NOMO-1 treated with dmso at 0.1 percent for 144 hours (cell line): ENCODE data around the gene ME3.

Experiments used
- DNase-seq: peaks from one replicate; lab custom pipeline; 2025; ENCODE audit not compliant: unreplicated experiment; lab: John Stamatoyannopoulos, UW

Gene ME3

DNA sequence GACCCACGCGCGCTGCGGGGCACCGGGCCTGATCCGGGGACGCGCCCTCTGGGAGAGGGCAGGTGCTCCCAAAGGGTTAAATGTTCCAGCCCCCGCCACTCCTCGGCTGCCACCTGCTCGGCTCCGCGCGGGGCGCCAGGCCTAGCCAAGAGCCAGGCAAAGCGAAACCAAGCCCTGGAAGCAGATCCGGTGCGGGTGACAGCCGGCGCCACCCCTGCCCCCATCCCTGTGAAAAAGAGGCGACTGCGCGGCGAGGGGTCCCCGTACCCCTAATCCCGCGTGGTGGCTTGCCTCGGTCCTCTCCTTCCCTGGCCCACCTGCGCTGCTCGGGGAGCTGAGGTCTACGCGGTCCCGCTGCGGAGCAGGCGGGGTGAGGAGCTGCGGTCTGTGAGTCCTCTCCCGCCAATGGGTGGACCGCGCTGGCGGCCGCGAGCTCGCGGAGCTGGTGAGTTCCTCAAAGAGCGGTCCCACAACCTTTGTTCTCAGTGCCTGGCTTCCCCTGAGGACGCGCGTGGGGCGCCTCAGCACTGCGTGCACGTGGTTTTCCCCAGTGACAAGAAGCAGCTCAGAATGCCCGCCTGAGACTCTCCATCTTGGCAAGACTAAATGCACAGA lies at the start of gene ME3:
TSS of gene ME3 (minus strand) at position 610 of the 615 bp plus-strand sequence.
- DNase-seq: peak; percentile 28

DNA sequence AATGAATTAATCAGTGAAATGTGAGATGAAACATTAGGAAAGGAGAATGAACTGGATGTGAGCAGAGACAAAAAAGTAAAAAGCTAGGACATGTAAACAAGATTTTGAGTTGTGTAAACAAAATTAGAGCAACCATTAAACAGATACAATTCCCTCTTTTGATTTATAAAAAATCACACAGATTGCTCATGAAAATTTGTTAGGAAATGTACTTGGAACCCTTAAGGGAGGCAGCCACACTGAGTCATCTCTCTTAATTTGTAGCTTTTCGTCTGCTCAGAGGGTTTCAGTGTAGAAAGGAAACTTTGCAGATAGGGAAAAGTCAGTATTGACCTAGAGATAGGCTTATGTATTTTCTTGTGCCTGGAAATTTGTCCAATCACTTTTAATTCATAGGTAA lies 49.6 kb upstream of the ME3 start:
- DNase-seq: no peak

DNA sequence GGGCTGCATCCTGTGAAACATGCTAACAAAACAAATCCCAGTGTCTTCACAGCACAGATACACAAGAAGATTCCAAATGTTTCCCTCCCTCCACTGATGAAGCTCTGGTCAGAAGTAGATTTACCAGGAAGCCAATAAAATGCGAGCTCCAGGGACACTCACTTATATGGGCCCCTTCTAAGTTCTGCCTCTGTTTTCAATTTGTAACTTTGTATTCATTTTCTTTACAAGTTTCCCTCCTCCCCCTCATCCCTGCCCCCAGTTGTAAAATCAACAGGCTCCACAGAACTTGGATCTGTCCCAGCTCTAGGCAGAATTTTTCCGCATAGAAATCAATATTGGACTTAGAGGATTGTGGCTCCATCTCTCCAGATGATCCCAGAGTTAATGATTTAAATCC lies 48.1 kb upstream of the ME3 start:
- no peak for DNase-seq

DNA sequence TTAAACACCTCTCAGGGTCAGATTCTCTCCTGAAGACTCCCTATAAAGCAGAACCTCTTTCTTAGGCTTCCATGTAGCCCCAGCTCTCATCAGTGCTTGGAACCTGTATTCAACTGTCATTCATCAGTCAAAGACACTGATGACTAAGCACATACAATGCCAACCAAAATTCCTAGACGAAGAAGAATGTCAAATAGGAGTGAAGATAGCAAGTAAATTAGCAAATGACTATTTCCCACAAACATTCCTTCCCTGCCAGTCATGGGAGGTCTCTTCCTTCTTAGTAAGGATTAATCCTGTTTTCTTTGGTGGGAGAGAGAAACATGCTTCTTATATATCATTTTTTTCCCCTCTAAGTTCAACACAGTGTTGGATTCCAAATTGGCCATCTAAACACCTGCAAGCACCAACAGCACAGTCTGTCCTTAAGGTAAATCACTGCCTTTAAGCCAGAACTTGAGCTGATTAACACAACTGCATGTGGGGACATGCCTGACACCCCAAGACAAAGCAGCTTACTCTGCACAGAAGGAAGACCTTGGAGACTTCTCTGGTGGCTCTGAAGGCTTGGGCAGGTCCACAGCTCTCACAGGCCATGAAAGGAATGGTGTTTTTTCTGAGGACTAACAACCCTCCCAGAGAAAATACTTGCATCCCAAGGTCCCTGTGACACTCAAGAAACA lies 47.5 kb upstream of the ME3 start:
- DNase-seq: no peak

DNA sequence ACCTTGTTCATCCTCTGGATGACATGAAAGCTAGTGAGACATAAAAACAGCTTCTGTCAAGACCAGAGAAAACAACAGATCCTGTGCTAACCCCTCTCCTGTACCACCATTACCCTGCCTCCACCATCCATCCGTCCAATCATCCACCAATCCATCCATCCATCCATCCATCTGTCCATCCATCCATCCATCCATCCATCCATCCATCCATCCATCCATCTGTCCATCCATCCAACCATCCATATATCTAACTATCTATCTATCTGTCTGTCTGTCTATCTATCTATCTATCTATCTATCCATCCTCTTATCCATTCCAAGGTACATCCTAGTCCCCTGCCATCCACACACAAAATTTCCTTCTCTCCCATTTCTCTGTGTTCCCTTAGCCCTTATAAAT lies 46.6 kb upstream of the ME3 start:
- DNase-seq: no peak

DNA sequence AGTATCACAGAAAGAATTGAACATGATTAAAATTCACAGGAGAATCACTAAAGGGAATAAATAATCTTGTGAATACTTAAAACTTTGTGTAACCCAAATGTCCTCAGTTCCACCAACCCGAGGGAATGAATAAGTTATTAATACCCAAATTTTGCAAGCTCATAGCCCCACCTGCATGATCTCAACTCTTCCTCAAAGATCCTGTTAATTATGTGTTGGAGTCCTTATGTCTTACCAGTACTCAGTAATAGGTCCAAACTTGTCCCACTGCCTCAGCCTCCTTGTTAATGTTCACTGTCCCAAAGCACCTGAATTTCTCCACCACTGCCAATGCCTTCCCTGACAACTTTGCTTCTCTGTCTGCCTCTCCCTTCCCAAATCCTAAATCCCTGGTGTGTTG lies 46.1 kb upstream of the ME3 start:
- DNase-seq: no peak

DNA sequence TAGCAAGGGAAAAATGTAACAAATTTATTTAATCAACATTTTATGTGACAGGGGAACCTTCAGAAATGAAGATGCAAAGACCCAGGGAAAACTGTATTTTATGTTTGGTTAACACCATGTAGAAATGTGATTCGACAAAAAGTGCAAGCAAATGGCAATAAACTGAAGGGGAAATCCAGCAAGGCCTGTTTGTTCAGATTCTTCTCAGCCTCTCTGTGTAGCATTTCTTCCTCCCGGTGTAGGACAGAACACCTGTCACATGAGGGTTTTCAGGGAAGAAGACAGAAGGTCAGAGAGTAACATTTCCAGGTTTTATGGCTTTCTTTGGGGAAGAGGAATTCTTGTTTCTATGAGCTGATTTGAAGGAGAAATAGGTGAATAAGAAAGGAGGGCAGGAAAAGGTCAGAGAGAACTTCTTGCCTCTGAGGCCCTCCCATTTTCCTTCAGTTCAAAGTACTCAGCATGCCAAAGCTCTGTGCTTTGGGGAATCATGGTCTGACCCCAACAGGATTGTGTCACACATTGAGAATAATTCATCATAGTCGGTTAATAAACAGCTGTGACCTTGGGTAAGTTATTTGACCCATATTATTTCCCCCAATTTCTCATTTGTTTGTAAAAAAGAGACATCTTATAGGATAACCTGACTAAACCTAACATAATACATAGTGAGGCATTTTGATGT lies 45.5 kb upstream of the ME3 start:
- DNase-seq: no peak

DNA sequence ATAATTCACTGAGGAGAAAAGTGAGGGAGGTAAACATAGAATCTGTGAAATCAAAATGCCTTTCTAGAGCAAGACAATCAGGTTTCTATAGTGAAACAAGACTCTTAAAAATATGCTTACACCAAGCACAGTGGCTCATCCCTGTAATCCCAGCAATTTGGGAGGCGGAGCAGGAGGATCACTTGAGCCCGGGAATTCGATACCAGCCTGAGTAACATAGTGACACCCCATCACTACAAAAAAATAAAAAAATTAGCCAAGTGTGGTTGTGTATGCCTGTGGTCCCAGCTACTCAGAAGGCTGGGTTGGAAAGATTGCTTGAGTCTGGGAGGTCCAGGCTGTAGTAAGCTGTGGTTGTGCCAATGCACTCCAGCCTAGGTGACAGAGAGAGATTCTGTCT lies 43.2 kb upstream of the ME3 start:
- DNase-seq: no peak

DNA sequence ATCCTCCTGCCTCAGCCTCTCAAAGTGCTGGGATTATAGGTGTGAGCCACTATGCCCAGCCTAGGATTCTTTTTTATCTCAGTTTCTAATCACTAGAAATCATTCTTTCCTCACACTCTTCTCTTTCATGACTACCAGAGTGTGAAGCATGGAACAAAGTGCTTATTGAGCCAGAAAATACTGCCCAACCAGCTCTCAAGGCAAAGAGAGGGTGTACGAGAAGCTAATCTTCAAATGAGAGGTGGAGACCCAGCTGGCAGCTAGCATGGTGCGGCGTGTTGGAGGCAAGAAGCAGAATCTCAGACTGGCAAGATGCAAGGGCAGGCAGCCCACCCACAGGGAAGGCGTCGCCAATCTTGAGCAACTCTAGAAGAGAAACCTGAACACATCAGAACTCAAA lies 41.1 kb upstream of the ME3 start:
- DNase-seq: no peak

DNA sequence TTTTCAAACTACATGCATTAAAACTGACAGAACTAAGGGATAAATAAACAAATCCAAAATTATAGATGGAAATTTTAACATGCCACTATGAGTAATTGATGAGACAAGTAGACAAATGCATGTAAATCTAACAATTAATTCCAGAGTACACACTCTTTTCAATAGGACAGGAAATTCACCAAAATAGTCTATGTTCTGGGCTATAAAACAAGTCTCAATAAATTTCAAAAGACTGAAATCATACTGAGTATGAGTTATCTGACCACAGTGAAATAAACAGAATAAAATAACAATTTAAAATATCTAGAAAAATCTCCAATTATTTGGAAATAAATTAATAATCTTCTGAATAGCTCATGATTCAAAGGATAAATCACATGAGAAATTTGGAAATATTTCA lies 38.5 kb upstream of the ME3 start:
- DNase-seq: no peak

DNA sequence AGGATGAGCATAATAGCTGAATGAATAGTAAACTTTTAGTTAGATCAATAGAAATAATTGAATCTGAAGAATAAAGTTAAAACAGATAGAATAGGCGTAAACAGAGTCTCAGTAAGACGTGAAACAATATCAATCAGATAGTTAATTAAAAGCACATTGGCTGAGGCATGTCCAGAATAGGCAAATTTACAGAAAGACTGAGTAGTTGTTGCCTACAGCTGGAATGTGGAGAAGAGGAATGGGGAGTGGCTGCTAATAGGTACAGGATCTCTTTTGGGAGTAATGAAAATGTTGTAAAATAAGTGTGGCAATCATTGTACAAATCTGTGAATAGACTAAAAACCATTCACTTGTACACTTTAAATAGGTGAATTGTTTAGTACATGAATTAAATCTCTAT lies 36.3 kb upstream of the ME3 start:
- no peak for DNase-seq

DNA sequence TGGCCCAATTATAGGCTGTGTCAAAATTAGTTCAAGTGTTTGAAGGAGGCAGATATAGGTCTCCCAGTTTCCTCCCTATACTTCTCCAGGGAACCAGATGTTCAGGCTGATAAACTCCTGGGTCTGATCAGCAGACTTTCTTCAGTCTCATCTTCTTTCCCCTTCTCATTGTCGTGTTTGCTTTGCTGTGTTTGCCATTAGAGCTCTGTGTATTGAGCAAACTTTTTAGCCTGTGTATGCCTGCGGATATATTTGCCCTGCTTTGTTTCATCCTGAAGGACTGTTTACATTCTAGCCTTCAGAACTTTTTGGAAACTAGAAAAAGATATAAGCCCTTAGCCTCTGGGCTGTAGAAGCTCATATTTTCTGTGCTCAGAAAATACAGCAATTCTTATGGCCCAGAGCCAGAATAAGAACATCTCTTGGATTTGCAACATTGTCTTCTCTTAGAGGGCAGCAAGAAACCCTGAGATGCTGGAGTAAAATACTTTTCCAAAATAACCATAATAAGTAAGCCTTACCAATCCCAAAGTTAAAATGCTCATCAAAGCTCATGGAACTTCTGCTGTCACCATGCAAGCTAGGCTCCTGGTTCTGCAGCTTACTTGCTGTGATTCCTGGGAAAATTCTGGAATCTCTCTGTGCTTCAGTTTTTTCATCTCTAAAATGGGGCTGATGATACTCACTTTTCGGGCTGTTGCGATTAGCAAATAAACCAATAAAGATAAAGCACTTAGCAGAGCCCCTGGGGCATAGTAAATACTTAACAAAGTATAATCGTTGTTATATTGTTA lies 34.1 kb upstream of the ME3 start:
- DNase-seq: no peak

DNA sequence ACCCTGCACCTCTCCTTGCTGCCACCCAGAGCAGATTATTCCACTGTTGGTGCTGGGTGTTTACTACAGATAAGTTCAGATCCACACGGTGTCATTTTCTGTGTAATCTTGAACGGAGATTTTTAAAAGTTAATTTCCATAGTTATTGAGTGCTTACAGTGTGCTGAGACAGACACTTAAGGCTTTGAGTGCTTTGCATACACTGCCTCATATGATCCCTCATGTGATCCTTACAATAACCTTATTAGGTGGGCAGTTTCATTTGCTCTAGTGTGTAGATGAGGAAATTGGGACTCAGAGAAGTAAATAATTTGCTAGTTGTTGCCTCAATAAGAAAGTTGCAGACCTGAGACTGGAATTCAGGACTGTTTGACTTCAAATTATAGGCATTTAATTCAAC lies 32.3 kb upstream of the ME3 start:
- no peak for DNase-seq

DNA sequence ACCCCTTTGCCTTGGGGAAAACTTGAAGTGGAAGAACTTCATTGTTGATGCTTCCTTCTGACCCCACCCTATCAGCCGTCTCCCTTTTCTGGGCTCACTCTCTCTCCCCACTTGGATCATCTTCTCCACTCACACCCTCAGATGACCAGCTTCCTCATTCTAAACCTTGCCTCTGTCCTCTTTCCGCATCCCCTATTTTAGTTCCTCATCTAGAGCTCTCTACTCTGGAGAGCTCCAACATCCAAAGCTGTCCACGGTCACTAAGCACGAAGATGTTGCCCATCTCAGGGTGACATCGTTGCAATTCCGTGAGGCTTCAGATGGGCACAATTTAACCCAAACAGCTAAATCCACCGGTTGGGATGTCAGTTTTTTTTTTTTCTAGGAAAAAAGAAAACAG lies 31.6 kb upstream of the ME3 start:
- peak; percentile 77 for DNase-seq

DNA sequence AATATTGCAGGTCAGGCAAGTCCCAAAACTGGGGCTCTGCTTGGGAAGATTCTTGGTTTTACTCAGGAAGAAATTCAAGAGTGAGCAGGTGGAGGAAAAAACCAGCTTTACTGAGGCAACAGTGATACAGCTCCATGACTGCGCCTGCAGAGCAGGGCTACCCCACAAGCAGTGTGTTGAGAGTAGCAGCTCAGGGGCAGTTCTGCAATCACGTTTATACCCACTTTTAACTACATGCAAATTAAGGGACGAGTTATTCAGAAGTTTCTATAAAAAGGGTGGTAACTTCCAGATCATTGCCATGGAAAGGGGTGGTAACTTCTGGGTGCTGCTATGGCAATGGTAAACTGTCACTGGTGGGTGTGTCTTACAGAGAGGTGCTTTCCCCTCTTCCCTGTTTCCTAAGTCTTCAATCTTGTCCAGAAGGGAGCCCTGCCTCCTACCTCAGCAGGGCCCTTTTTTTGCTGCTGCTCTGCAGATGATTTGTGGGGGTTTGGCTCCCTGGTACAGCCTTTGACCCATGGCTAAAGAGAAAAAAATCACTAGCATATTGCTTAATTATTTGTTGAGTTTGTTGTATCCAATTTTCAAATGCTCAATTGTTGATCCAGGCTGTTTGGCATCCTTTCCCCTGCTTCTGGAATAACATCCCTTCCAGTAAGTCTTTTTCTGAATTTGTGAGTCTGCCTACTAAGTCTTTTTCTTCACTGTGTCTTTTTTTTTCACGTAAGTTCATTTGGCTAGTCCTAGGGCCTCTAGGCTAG lies 30.0 kb upstream of the ME3 start:
- no peak for DNase-seq

DNA sequence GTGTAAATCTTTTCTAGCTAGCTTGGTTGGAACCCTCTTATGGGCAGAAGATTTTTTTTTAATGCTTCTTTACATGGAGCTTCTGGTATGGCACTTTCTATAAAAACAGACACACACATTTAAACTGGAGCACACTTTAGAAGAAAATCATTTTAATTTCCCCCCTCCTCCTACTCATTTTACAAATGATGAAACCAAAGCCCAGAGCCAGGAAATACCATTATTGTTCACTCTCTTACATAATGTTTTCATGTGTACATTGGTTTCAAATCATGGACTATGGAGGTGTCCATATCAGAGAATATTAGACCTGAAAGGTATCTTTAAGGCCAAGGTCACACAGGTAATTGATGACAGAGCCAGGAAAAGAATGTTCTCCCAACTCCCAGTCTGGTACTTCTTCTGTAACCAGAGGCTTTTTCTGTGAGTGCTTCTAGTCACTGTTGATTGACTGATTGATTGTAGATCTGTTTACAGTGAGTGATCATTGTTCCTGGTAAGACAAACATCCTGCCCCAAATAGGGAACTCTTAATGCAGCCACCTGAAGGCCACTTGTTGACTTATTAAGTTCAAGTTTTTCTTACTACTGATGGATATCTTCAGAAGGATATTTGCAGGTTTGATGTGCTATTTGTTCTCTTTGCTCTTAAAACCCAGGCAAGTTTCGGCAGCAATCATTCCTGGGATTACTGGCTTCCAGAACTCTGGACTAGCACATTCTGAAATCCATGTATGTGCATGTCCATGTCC lies 26.8 kb upstream of the ME3 start:
- DNase-seq: no peak

DNA sequence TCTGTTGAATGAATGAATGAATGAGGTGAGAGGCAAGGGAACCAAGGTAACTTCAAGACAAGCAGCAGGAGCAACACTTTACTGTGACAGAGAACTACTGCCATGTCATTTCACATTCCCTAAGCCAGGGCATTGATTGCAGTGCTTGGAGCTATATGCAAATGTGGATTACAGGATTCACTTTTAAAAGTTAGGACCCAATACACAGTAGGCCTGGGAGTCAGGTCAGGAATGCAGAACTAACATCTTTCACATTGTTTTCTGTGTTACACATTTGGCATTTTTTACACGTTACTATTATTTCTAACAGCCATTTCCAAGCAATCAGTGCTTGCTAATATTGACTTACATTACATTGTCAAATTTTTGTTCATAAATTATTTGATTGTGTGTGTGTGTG lies 26.2 kb upstream of the ME3 start:
- no peak for DNase-seq

DNA sequence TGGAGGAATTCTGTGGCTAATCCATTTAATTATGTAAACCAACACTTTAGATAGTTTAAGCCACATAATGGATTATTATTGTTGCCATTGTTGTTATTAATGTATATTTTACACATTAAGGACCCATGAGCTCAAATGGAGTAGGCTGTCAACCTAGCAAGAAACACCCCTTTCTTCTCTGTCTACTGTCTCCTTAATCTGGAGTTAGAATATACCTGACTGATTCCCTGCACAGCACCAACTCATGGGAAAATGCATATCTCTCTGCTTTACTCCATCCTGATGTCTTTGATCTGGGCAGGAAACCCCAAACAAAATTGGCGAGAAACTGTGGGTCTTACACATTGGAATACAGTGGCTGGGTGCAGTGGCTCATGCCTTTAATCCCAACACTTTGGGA lies 24.0 kb upstream of the ME3 start:
- no peak for DNase-seq

DNA sequence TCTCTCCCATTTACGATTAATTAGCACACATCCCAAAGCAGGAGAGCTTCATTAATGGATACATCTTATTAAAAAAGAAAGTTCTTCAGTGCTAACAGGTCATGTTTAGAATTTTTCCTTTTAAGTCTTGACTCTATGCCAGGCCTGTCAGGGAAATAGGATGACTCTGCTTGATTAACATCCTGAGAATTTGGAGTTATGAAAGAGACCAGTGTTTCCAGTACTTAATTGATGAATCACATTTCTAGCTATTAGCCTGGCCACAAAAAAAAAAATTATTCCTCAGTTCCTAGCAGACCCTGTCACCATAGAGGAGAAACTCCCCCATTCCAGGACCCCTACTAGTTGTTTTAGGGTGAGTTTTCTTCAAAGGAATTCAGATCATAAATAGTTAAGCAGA lies 23.6 kb upstream of the ME3 start:
- DNase-seq: no peak

DNA sequence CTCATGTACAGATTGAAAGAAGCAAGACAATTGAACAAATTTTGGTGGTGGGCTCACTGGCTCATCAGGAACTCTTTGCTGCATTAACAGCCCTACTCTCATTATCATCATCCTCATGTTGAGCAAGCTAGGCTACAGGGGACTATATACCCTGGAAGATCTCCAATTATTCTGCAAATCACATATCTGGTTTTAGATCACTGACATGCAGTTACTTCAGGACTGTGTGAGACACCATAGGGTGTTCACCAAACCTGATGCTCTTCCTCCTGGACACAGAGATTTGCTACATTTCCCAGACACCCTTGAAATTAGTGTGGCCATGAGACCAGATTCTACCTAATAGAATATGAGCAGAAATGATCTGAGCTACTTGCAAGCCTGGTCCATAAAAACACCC lies 23.0 kb upstream of the ME3 start:
- DNase-seq: no peak
